Activated CD4-positive, alpha-beta T cell treated with anti-CD3 and anti-CD28 coated beads, Interleukin-2, amount 10 ng/mL, durations not matched to agents 24 days and 14 days (primary cell): ENCODE results near the gene NISCH. TPM values are rescaled to one million over a fixed set of nuclear protein-coding genes. Genes with fewer than 3 reads are reported as not detected.

Experiments used
- DNase-seq: peaks from one replicate; pipeline ENCODE4 v3.0.0; 2022
- H3K27ac Mint-ChIP-seq: one replicate; pipeline ENCODE4 v1.8.0; 2022; ENCODE audit warnings: mild to moderate bottlenecking, mixed read lengths
- H3K27me3 Mint-ChIP-seq: one replicate; pipeline ENCODE4 v1.8.0; 2022; ENCODE audit warnings: mixed read lengths
- H3K36me3 Mint-ChIP-seq: one replicate; pipeline ENCODE4 v1.8.0; 2022; ENCODE audit warnings: low read depth, mild to moderate bottlenecking, mixed read lengths
- H3K4me1 Mint-ChIP-seq: one replicate; pipeline ENCODE4 v1.8.0; 2021; ENCODE audit warnings: mixed read lengths
- H3K4me3 Mint-ChIP-seq: one replicate; pipeline ENCODE4 v1.8.0; 2022; ENCODE audit warnings: mild to moderate bottlenecking, moderate library complexity, mixed read lengths
- H3K9me3 Mint-ChIP-seq: one replicate; pipeline ENCODE4 v1.8.0; 2021; ENCODE audit warnings: mixed read lengths
- intact Hi-C: fragments of 100-400 bp; cut with micrococcal nuclease; formaldehyde crosslinking; loops from one replicate; pipeline ENCODE4 v1.15.1; 2023
- total RNA-seq: library from RNA; stranded (reverse); gene quantifications from 2 replicates; pipeline ENCODE4 v1.2.3, GENCODE V29; 2022

Gene NISCH
- total RNA-seq, 1 donor from 2014 or later: 72.6 TPM

- H3K27me3 Mint-ChIP-seq: no peaks in the 10 kb centered on the region
- no peak for DNase-seq
- no peaks in the 10 kb centered on the region for H3K9me3 Mint-ChIP-seq
- H3K27ac Mint-ChIP-seq: no peak overlapping the region
- H3K36me3 Mint-ChIP-seq: no peaks in the 10 kb centered on the region
- intact Hi-C loops: loop anchor here (1.0 kb wide), 2 partner anchors 19 to 35 kb away; no protein-coding TSS in a partner anchor
- H3K4me3 Mint-ChIP-seq: no peak overlapping the region
- peaks cover 6% of the 10 kb centered on the region for H3K4me1 Mint-ChIP-seq
Measured at GRCh38 chr3:52447512-52448355, 7.7 kb upstream of the NISCH start.

GRCh38 chr3:52450489-52451236, 4.7 kb upstream of the NISCH start:
- H3K4me1 Mint-ChIP-seq: peaks cover 17% of the 10 kb centered on the region
- no peaks in the 10 kb centered on the region for H3K9me3 Mint-ChIP-seq
- no peak overlapping the region for H3K27ac Mint-ChIP-seq
- DNase-seq: no peak
- no peaks in the 10 kb centered on the region for H3K27me3 Mint-ChIP-seq
- intact Hi-C loops: loop anchor here (10.0 kb wide), 2 partner anchors 226 to 234 kb away; partner anchors contain the start of genes GNL3, PBRM1 and TLR9
- no peak overlapping the region for H3K4me3 Mint-ChIP-seq
- no peaks in the 10 kb centered on the region for H3K36me3 Mint-ChIP-seq

GRCh38 chr3:52451237-52452083, 3.9 kb upstream of the NISCH start:
- Mint-ChIP-seq H3K9me3 (no peaks in the 10 kb centered on the region), H3K27me3 (no peaks in the 10 kb centered on the region), H3K36me3 (peaks cover 2% of the 10 kb centered on the region), H3K4me1 (peaks cover 22% of the 10 kb centered on the region), H3K4me3 (no peak overlapping the region), H3K27ac (no peak overlapping the region)
- intact Hi-C loops: loop anchor here (10.0 kb wide), 2 partner anchors 227 to 233 kb away; partner anchors contain the start of genes GNL3, PBRM1 and TLR9
- DNase-seq: no peak

- DNase-seq: no peak
- Mint-ChIP-seq H3K4me3 (no peak overlapping the region), H3K36me3 (peaks cover 3% of the 10 kb centered on the region), H3K4me1 (peaks cover 24% of the 10 kb centered on the region), H3K27ac (no peak overlapping the region), H3K27me3 (no peaks in the 10 kb centered on the region), H3K9me3 (no peaks in the 10 kb centered on the region)
- intact Hi-C loops: loop anchor here (10.0 kb wide), 2 partner anchors 227 to 233 kb away; partner anchors contain the start of genes GNL3, PBRM1 and TLR9
Measured at GRCh38 chr3:52452126-52452525, 3.3 kb upstream of the NISCH start.

GRCh38 chr3:52452570-52453221, 2.7 kb upstream of the NISCH start:
- no peak for DNase-seq
- intact Hi-C loops: loop anchor here (10.0 kb wide), 2 partner anchors 228 to 232 kb away; partner anchors contain the start of genes GNL3, PBRM1 and TLR9
- no peak overlapping the region for H3K27ac Mint-ChIP-seq
- no peaks in the 10 kb centered on the region for H3K9me3 Mint-ChIP-seq
- H3K4me1 Mint-ChIP-seq: peaks cover 28% of the 10 kb centered on the region
- H3K27me3 Mint-ChIP-seq: no peaks in the 10 kb centered on the region
- no peak overlapping the region for H3K4me3 Mint-ChIP-seq
- peaks cover 9% of the 10 kb centered on the region for H3K36me3 Mint-ChIP-seq

- peak within 1 kb of the TSS; percentile 99 for H3K4me3 Mint-ChIP-seq
- no peaks in the 10 kb centered on the region for H3K9me3 Mint-ChIP-seq
- no peaks in the 10 kb centered on the region for H3K27me3 Mint-ChIP-seq
- DNase-seq: no peak
- intact Hi-C loops: loop anchor here (10.0 kb wide), 2 partner anchors 229 to 231 kb away; partner anchors contain the start of genes GNL3, PBRM1 and TLR9
- H3K27ac Mint-ChIP-seq: peak within 1 kb of the TSS; percentile 89
- peaks cover 28% of the 10 kb centered on the region for H3K4me1 Mint-ChIP-seq
- H3K36me3 Mint-ChIP-seq: peaks cover 17% of the 10 kb centered on the region
Measured at GRCh38 chr3:52453496-52454249, 1.7 kb upstream of the NISCH start, which contains the start of gene TNNC1. Gene TNNC1 (minus strand): TSS chr3:52454041. CDS start chr3:52454015, 26 bp downstream.

GRCh38 chr3:52454250-52454937, 1.0 kb upstream of the NISCH start:
- Mint-ChIP-seq H3K4me1 (peaks cover 28% of the 10 kb centered on the region), H3K9me3 (no peaks in the 10 kb centered on the region), H3K27ac (peak overlapping the region; percentile 89), H3K27me3 (no peaks in the 10 kb centered on the region), H3K36me3 (peaks cover 21% of the 10 kb centered on the region), H3K4me3 (peak overlapping the region; percentile 99)
- intact Hi-C loops: loop anchor here (10.0 kb wide), 2 partner anchors 230 kb away; partner anchors contain the start of genes GNL3, PBRM1 and TLR9
- DNase-seq: peak; percentile 64

- no peak for DNase-seq
- Mint-ChIP-seq H3K9me3 (no peaks in the 10 kb centered on the region), H3K27ac (peak overlapping the region; percentile 89), H3K27me3 (no peaks in the 10 kb centered on the region), H3K4me3 (peak overlapping the region; percentile 99), H3K36me3 (peaks cover 24% of the 10 kb centered on the region), H3K4me1 (peaks cover 28% of the 10 kb centered on the region)
- intact Hi-C loops: loop anchor here (10.0 kb wide), 2 partner anchors 230 kb away; partner anchors contain the start of genes GNL3, PBRM1 and TLR9
Measured at GRCh38 chr3:52454938-52455282, 494 bp upstream of the NISCH start.

GRCh38 chr3:52456169-52456799, 880 bp downstream of the NISCH start:
- intact Hi-C loops: loop anchor here (2.0 to 10.0 kb wide), 3 partner anchors 81 to 231 kb away; partner anchors contain the start of genes GNL3, PBRM1, TLR9 and UQCC5
- H3K9me3 Mint-ChIP-seq: no peaks in the 10 kb centered on the region
- peak overlapping the region; percentile 89 for H3K27ac Mint-ChIP-seq

GRCh38 chr3:52456800-52457183, 1.4 kb downstream of the NISCH start:
- Mint-ChIP-seq H3K9me3 (no peaks in the 10 kb centered on the region), H3K27me3 (no peaks in the 10 kb centered on the region), H3K4me3 (peak overlapping the region; percentile 99), H3K4me1 (peaks cover 28% of the 10 kb centered on the region), H3K27ac (peak overlapping the region; percentile 89), H3K36me3 (peaks cover 31% of the 10 kb centered on the region)
- DNase-seq: no peak
- intact Hi-C loops: loop anchor here (2.0 to 10.0 kb wide), 3 partner anchors 80 to 232 kb away; partner anchors contain the start of genes GNL3, PBRM1, TLR9 and UQCC5

More at GRCh38 chr3:52456169-52456799, 880 bp downstream of the NISCH start:
- H3K4me3 Mint-ChIP-seq: peak overlapping the region; percentile 99
- H3K27me3 Mint-ChIP-seq: no peaks in the 10 kb centered on the region
- H3K4me1 Mint-ChIP-seq: peaks cover 28% of the 10 kb centered on the region
- H3K36me3 Mint-ChIP-seq: peaks cover 30% of the 10 kb centered on the region
- peak; percentile 66 for DNase-seq
